Pulmonary artery endothelial cell (primary cell): ENCODE results near the gene SP6. TPM values are rescaled to one million over a fixed set of nuclear protein-coding genes. Genes with fewer than 3 reads are reported as not detected.

Experiments used
- DNase-seq: peaks from one replicate; pipeline ENCODE4 v3.0.0-alpha.2; 2011; ENCODE audit warnings: low read depth, low spot score
- total RNA-seq: library from RNA; depleted of rRNA; stranded (reverse); fragments of >200 nt; gene quantifications from 2 replicates; pipeline ENCODE4 v1.2.3, GENCODE V29; 2014

The SP6 gene
- total RNA-seq, result 0.92 and 1.3 TPM in 2 replicates

DNA sequence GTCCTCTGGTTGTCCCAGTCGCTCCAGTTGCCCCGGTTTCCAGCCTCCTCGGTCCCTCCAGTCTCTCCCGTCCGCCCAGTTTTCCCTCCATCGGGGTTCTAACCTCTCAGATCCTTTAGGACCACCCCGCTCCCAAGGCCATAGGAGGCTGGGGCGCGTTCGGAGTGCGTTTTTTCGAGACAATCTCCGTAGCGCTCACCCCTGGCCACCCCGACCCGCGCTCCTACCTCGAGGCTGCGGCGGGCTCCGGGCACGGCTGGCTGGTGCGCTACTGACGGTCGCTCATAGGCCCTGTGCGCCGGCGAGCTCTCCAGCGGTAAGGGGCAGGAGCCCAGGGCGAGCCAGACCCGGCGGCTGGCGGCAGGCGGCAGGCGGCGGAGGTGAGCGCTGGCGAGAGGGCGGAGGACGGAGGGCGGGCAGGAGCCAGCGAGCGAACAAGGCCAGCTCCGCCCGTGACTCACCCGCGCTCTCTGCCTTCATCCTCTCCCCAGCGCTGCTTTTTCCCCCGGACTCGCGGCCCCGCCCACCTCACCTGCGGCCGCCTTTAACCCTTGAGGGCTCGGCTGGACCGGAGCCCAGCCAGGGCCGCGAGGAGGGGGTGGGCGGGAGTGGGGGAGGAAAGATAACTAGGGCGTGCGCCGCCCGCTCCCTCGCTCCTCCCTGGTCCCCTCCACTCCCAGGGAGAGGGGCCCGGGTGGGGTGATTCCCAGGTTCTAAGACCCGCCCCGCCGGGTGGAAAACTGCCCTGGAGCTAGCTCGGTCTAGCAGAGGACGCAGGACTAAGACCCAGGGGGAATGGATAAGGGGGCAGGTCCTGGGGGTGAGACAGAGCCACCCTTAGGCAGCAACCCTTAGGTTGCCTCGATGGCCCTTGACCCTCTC is at the start of gene SP6:
SP6 (minus strand) TSS at position 472 of the 882 bp plus-strand sequence. CDS start 2,734 bp downstream, outside the sequence.
- no peak for DNase-seq

- DNase-seq, result no peak
These were observed 48.7 kb upstream of the SP6 start for GRCh38 chr17:47899643-47900042.

DNA sequence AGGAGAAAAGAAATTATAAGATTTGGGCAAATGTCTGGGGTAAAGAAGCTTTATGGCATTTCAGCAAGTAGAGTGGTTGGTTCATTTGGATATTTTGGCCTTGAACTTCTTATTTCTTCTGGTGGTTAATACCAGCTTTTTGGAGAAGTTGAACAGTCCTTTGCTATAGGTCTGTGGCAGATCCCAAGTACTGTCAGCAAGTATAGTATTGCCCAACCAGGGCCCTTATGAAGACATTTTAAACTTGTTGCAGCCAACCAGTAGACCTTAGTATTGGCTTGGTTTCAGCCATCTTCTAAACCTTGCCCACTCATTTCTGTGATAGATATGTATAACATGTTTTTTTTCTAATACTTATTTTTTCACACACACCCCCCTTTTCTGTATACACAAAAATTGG is 47.3 kb upstream of the SP6 start:
- DNase-seq, result no peak

GRCh38 chr17:47897561-47897960 is 46.6 kb upstream of the SP6 start:
- DNase-seq, result no peak

- no peak for DNase-seq
These were observed 45.9 kb upstream of the SP6 start for GRCh38 chr17:47896672-47897490.

GRCh38 chr17:47895856-47896671 is 45.1 kb upstream of the SP6 start, which contains the start of gene SP2:
Gene SP2 (plus strand): TSS chr17:47896236. CDS start chr17:47896287, 51 bp downstream.
- peak; percentile 100 for DNase-seq

GRCh38 chr17:47895347-47895855 is 44.4 kb upstream of the SP6 start:
- DNase-seq, result no peak

DNA sequence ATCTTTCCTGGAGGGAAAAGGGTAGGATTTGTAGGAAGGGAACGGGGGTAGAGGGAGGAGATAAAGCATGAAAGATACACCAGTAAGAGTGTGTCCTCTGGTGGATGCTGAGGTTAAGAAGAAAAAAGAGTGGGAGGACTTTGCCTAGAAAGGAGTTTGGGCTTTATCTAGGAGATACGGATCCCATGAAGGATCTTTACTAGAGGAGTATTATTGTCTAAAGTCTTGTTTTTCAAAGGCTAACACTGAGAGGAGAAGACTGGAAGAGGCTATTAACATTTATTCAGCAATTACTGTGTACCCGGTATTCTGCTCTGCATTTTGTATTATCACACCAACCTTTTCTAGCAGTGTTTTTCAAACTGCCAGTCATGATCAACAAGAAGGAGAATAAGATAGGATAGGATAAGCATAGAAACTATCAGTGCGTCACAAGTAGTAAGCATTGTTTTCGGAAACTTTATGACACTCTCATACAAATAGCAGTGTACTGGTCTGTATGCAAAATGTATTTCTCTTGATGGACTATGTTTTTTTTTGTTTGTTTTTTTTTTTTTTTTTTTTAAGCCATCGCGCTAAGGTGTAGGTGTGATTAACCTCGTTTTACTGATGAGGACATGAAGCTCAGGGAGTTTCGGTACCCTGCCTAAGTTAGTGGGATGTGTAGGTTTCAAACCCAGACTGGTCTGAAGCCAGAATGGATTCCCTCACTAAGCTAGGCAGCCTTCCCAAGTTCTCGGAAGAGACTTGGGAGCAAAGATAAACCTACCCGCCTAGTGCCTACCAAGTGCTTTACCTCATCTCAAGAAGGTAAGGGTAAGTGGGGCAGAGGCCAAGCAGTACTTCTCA is 43.8 kb upstream of the SP6 start:
- DNase-seq, result no peak

DNA sequence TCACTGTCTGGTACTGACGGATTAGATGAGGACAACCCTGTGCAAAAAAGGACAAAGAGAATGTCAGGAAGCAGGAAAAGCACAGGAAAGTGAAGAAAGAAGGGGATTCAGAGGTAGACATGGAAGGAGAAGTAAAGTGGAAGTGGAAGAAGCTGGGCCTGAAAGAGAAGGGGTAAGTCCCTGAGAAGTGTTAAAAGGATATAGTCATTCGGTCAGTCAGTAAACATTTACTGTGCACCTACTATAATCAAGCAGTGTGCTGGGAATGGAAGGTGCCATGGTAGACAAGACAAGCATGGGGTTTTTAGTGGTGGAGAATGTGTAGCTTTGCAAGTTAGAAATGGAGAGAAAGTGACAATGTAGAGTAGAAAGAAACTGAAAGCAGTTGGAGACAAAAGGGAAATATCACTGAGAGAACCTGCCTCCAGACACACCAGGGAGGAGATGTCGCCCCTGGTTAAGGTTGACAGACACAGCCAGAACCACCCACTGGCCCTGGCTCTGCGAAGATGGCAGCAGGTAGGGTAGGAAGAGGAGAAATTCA is 40.7 kb upstream of the SP6 start:
- no peak for DNase-seq

GRCh38 chr17:47889734-47890529 is 39.0 kb upstream of the SP6 start:
- DNase-seq, result peak; percentile 45

- no peak for DNase-seq
These were observed 37.3 kb upstream of the SP6 start for GRCh38 chr17:47888293-47888692.

- no peak for DNase-seq
These were observed 34.2 kb upstream of the SP6 start for GRCh38 chr17:47884905-47885730.

DNA sequence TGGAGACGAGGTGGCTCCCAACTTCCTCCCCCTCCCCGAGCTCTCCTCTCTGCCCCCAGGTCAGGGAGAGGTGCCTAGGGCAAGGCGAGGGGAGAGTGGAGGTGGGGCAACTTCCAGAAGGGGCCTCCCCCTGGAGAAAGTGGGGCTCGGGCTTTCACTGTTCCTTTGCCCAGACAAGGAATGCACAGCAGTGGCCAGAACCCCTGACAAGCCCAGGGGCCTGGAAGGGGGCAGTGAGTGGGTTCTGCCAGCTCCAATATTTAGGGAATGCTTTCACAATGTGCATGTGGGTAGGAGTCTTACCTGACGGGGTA is 33.4 kb upstream of the SP6 start:
- DNase-seq, result no peak

DNA sequence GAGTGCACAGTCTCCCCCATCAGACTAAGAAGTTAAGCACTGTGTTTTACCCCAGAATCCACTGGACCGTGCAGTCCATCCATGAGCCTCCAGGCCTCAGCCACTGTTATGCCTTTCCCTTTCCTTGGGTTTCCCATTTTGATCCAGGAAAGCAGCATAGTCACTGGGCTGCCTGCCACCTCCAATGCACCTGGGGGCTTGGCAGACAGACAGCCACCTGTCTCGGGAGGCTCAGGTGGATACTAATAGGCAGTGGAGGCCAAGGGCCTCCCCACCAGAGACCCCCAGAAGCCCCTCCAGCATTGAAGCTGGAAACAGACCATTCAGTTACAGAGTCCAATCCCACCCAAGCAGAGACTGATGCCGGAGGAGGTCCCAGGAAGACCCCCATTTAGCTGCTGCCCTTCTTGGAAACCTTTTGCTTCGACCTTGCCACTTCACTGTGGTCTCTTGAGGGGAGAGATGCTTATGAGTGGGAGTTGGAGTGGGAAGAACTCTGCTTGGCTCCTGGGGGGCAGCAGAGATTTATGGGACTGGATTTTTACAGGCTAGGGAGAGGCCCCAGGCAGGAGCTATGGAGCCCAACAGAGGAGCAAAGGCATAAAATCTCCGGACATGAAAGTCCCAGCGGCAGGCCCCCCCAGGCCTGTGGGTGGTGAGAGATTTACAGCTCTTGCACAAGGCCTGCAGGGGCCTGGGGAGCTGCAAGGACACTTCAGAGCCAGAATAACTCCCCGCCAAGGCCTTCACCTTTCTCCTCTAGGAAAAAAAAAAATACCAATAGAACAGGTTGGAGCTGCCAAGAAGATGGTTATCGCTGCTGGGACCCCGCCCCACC is 32.8 kb upstream of the SP6 start:
- no peak for DNase-seq

DNA sequence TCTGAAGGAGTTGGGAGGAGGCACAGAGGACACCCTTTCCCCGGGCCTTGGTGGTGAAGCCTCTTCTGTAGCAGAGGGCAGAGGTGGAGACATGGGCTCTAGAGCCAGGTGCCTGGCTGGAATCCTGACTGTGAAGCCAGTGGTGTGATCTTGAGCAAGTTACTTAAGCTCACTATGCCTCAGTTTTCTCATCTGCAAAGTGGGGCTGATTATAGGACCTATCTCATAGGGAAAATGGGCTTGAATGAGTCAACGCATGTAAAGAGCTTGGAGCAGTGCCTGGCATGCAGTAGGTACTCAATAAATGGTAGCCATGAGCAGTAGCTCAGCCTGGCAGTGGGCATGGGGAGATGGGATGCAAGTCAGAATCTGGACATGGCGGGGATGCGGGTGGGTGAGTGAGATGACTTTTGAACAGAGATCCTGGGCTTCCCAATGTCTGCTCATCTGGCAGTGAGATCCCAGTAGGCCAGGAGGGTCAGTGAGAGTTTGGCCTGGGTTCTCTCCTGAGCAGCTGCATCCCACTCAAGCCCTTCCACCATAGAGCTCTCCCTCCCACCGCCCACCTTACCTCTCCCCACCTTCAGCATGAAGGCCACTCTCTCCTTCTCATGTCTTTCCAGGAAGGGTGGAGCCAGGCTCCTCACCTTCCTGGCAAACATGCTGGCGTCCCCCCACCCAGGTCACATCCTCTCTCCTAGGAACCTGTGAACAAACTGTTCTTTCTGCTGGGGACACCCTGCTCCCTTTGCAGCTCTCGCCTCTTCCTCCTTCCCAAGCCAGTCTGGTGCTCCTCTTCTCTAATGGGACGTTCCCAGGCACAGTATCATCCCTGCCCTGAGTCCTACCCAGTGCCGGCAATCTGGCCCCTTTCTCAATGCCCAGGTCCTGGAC is 32.0 kb upstream of the SP6 start:
- DNase-seq, result no peak

DNA sequence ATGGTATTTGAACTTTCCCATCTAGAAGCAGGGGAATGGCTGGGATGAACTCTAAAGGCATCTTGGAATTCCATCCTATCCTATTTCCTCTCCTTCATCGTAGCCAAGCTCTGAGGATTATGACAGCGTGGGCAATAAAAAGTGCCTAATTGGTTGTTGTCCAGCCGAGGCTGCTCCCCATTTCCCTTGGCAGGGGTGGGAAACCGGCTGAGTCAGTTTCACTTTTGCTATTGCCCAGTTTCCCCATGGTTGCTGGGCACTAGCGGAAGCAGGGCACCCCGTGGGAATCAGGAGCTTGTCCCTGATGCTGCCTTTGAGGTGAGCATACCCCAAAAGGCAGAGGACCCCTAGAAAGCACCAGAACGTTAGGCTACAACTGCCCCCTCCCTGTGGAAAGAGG is 31.3 kb upstream of the SP6 start:
- no peak for DNase-seq
